Nephron progenitor cell (in vitro differentiated cells): ENCODE data around the gene EDN2.

ENCODE experiments used
- DNase-seq: peaks from one replicate; pipeline ENCODE4 v3.0.0; 2021
- H3K27ac Mint-ChIP-seq: 2 replicates; pipeline ENCODE4 v1.8.0; 2021; ENCODE audit warnings: mild to moderate bottlenecking, moderate library complexity, mixed read lengths
- H3K27me3 Mint-ChIP-seq: 2 replicates; pipeline ENCODE4 v1.8.0; 2021; ENCODE audit warnings: mild to moderate bottlenecking, low read depth, mixed read lengths; ENCODE audit not compliant: poor library complexity
- H3K36me3 Mint-ChIP-seq: 2 replicates; pipeline ENCODE4 v1.8.0; 2021; ENCODE audit warnings: low read depth, mixed read lengths
- H3K4me1 Mint-ChIP-seq: 2 replicates; pipeline ENCODE4 v1.8.0; 2021; ENCODE audit warnings: mixed read lengths
- H3K4me3 Mint-ChIP-seq: 2 replicates; pipeline ENCODE4 v1.8.0; 2021; ENCODE audit warnings: mild to moderate bottlenecking, moderate library complexity, mixed read lengths
- H3K9me3 Mint-ChIP-seq: 2 replicates; pipeline ENCODE4 v1.8.0; 2021; ENCODE audit warnings: mild to moderate bottlenecking, moderate library complexity, mixed read lengths
- CTCF ChIP-seq: fragments of 200-600 bp; sonication (generic); IDR thresholded peaks from 2 replicates; pipeline ENCODE4 v1.5.0; 2021; ENCODE audit warnings: antibody characterized with exemption

EDN2 gene

GRCh38 chr1:41471658-41472057 lies 12.8 kb downstream of the EDN2 start:
- no peak for DNase-seq
- no peak for TF ChIP-seq CTCF
- H3K36me3 Mint-ChIP-seq: no peaks in the 10 kb centered on the region
- H3K4me3 Mint-ChIP-seq: no peak overlapping the region
- H3K27me3 Mint-ChIP-seq: peaks cover 9% of the 10 kb centered on the region
- H3K4me1 Mint-ChIP-seq: peaks cover 60% of the 10 kb centered on the region
- no peak overlapping the region for H3K27ac Mint-ChIP-seq
- H3K9me3 Mint-ChIP-seq: no peaks in the 10 kb centered on the region

DNA sequence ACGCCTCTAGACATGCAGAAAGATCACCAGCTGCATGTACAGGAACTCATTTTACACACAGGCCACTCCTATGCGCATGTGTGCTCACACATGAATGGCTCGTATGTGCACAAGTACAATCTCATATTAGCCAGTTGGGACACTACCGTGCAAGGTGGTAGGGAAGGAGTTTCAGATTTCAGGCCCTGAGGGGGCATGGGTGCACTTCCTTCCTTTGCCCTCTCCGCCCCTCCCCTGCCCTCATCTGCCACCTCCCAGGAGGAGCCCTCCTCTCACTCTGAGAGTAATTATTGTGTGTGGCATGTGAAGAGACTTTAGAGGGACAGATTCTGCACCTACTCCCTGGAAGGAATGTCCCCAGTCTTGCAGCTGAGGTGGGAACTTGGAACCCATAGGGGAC lies 14.8 kb downstream of the EDN2 start:
- Mint-ChIP-seq H3K4me1 (peaks cover 47% of the 10 kb centered on the region), H3K27me3 (peaks cover 9% of the 10 kb centered on the region), H3K36me3 (no peaks in the 10 kb centered on the region), H3K4me3 (no peak overlapping the region), H3K9me3 (no peaks in the 10 kb centered on the region), H3K27ac (no peak overlapping the region)
- no peak for DNase-seq
- TF ChIP-seq CTCF: no peak

DNA sequence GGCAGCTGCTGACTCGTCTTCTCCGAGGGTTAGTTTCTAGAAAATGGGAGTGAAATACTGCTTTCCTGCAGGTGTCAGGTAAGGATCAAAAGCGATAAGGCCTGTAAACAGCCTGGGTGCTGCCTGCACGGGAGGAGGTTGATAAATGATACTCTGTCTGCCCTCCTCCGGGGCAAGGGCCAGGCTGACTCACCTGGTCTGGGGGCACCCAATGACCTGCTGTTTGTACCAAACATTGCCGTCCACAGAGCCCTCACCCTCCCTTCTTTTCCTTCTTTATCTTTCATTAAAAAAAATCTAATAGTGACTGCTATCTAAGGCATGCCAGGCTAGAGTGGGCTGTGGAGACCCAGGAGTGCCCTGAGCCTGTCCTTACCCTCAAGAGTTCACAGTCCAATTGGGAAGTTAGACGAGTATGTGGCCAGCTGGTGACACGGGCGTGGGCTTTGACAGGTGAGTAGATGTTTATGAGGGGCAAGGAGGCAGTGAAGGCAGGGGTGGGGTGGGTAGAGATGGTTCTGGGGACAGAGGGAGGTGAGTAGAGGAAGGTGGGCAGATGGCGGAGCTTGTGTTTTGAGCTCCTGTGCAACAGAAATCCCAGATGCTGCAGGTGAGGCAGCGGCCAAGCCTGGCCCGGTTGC lies 16.2 kb downstream of the EDN2 start:
- no peak overlapping the region for H3K27ac Mint-ChIP-seq
- H3K36me3 Mint-ChIP-seq: no peaks in the 10 kb centered on the region
- no peak for DNase-seq
- no peak for TF ChIP-seq CTCF
- H3K4me3 Mint-ChIP-seq: no peak overlapping the region
- H3K27me3 Mint-ChIP-seq: peaks cover 14% of the 10 kb centered on the region
- peaks cover 44% of the 10 kb centered on the region for H3K4me1 Mint-ChIP-seq
- H3K9me3 Mint-ChIP-seq: no peaks in the 10 kb centered on the region

- no peaks in the 10 kb centered on the region for H3K9me3 Mint-ChIP-seq
- H3K4me3 Mint-ChIP-seq: no peak overlapping the region
- H3K36me3 Mint-ChIP-seq: no peaks in the 10 kb centered on the region
- H3K27ac Mint-ChIP-seq: no peak overlapping the region
- no peak for TF ChIP-seq CTCF
- DNase-seq: no peak
- H3K27me3 Mint-ChIP-seq: peaks cover 14% of the 10 kb centered on the region
- peaks cover 39% of the 10 kb centered on the region for H3K4me1 Mint-ChIP-seq
Observed at GRCh38 chr1:41467673-41468072, 16.8 kb downstream of the EDN2 start.

DNA sequence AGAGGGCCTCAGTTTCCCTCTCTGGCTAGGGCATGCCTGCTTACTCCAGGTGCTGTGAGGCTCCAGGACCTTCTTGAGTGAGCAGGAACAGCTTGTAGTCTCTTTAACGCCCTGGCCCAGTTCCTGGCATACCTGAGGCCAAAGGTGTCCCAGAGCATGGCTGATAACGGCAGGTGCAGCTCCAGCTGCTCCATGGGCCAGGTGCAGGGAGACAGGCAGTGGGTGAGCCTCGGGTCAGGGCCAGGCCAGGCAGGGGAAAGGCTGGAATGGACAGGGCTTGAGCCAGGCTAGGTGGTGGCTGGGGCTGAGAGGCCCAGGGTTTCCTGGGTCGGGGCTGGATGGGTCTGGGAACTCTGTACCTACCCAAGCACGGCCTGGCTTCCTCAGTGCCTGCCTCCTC lies 18.3 kb downstream of the EDN2 start:
- peaks cover 8% of the 10 kb centered on the region for H3K9me3 Mint-ChIP-seq
- H3K36me3 Mint-ChIP-seq: no peaks in the 10 kb centered on the region
- H3K4me1 Mint-ChIP-seq: peaks cover 45% of the 10 kb centered on the region
- peaks cover 14% of the 10 kb centered on the region for H3K27me3 Mint-ChIP-seq
- no peak for DNase-seq
- H3K27ac Mint-ChIP-seq: no peak overlapping the region
- no peak for TF ChIP-seq CTCF
- no peak overlapping the region for H3K4me3 Mint-ChIP-seq

- H3K9me3 Mint-ChIP-seq: peaks cover 8% of the 10 kb centered on the region
- no peak overlapping the region for H3K4me3 Mint-ChIP-seq
- peaks cover 14% of the 10 kb centered on the region for H3K27me3 Mint-ChIP-seq
- DNase-seq: no peak
- TF ChIP-seq CTCF: no peak
- H3K27ac Mint-ChIP-seq: no peak overlapping the region
- H3K4me1 Mint-ChIP-seq: peaks cover 43% of the 10 kb centered on the region
- H3K36me3 Mint-ChIP-seq: no peaks in the 10 kb centered on the region
Observed at GRCh38 chr1:41465741-41466140, 18.7 kb downstream of the EDN2 start.
